GM18868 (cell line): ENCODE results near the gene AMZ1.
"Not testable (repeated sequence)": the region's sequence is repeated elsewhere in the genome, so short reads cannot be mapped to it uniquely, and the experiment has no call there.

Source experiments
- ATAC-seq: cut with Tn5 transposase; IDR thresholded peaks from one replicate; pipeline ENCODE4 v1.9.1; 2021; ENCODE audit warnings: mild to moderate bottlenecking, moderate library complexity; ENCODE audit not compliant: unreplicated experiment

The AMZ1 gene

DNA sequence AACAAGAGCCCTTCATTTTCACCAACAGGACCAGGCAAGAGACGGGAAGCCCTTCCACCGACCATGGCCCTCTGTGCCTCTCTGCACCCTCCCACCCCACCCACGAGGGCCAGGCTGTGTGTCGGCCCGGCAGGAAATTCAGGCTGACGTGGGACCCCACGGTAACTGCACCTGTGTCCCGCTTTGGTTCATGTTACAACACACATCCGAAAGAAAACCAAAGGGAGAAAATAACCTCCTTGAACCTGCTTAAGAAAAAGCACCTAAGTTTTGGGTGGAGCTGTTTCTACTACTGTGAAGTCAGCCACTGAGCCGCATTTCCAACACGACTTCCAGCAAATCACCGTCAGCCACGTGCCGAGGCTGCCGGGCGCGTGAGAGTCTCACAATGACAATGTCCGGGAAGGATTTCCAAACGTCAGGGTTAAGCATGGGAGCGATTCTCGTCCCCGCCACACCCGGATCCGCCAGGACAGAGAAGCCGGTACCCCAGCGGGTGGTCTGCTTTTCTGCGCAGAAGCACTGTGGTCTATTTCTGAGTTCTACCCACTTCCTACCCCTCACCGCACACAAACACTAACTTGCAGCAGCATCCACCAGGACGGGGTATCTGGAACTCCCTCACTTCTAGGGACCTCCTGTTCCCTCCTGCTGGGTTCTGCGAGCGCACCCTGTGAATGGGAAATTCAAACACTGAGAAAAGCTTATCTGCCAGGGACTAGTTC lies 36.6 kb downstream of the AMZ1 start:
- ATAC-seq, result no peak

GRCh38 chr7:2725178-2726105 lies 37.4 kb downstream of the AMZ1 start:
- ATAC-seq, result no peak

DNA sequence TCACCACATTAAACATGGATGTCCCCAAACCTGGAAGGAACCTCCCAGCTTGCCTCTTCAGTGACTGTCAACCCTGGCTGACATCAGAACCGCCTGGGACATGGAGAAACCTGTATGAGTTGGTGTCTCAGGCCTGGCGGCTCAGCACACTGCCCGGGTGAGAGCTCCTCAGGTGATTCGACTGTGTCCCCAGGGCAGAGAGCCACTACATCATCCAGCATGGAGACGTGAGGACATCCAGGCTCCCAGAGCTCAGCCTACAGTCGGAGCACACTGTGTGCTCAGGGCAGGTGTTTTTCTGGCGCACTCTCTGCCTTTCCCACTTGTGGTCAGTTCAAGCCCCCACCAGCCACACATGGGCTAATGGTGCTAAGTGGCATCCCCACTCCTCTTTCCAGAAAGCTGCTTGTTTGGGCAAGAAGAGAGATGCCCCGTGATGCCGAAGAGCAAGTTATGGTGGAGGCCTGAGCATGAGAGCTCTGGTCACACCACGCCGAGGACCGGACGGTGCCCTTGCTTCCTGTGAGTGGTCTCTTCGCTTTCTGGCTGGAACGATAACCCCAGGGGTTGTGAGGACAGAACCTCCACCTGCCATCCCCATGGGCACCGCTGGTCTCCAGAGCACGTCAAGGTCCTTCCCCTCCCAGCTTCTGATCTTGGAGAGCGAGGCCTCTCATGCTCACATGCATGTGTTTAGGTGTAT lies 38.5 kb downstream of the AMZ1 start:
- ATAC-seq, result no peak

GRCh38 chr7:2727206-2727605 lies 39.2 kb downstream of the AMZ1 start:
- not testable (repeated sequence) for ATAC-seq

GRCh38 chr7:2728316-2729030 lies 40.5 kb downstream of the AMZ1 start:
- no peak for ATAC-seq

DNA sequence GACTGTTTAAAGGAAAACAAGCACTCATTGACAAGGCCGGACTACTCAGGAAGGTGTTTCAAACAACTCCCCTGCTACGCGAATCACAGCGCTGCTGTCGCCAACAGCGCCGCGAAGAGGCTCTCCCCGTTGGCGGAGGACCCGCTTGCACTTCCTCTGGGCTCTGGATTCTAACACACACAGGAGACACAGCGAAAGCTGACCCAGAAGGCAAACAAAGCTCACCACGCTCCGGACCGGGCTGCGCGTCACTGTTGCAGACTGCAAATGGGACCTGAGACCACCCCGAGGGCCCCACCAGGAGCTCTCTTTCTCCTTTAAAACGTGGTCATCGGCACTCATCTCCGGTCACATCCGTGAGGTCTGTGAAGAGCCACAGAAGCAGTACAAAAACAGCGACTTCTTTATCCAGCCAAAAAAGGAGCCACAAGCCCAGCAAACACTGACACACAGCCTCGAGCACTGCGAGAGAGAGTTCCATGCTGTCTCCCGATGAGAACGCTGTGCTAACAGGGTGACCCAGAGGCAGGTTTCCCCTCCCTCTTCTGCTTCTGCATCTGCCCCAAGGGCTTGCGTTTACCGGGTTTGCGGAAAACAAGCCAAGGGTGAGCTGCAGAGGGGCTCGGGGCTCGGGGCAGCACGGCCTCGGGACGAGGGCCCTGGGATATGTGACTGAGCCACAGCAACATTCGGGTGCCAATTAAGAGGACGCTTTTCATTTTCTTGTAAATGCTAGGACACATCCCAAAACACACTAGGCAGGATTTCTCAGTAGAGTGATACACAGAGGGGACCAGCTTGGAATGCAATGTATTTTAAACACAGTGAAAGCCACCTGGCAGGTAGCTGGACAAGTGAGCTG lies 41.3 kb downstream of the AMZ1 start:
- no peak for ATAC-seq

DNA sequence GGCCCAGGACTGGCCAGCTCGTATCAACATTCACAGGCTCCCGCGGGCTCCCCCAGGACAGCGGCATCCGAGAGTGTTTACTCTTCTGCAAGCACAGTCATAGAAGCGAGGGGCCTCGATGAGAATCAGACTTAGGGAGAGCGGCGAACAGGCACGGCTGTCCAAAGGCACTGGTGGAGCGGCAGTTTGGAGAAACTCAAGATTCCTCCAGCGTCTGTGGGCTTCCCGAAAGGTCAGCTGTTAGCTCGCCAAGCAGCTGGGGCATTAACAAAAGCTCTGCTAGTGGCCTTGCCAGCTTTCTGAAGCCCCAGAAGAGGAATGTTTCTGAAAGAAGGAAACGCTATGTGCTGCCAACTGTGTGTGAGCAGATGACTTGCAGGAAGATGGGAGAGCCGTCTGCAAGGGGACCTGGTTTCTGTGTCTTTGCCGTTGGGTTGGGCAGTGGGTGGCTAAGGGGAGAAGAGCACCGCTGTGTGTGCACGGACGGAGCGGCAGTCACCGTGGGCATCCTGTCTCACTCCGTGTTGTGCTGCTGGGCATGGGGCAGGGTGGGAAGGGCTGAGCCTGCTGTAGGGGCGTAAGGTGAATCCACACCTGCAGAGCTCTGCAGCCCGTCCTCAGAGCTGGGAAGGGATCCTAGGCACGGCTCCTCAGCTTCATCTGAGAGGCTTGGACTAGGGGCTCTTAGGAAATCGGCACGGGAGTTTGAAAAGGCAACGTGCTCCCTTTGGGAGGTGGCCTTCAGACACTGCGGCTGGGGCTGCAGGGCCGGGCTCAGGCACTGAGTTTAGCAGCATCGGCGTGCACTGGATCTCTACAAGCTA lies 42.1 kb downstream of the AMZ1 start:
- no peak for ATAC-seq

DNA sequence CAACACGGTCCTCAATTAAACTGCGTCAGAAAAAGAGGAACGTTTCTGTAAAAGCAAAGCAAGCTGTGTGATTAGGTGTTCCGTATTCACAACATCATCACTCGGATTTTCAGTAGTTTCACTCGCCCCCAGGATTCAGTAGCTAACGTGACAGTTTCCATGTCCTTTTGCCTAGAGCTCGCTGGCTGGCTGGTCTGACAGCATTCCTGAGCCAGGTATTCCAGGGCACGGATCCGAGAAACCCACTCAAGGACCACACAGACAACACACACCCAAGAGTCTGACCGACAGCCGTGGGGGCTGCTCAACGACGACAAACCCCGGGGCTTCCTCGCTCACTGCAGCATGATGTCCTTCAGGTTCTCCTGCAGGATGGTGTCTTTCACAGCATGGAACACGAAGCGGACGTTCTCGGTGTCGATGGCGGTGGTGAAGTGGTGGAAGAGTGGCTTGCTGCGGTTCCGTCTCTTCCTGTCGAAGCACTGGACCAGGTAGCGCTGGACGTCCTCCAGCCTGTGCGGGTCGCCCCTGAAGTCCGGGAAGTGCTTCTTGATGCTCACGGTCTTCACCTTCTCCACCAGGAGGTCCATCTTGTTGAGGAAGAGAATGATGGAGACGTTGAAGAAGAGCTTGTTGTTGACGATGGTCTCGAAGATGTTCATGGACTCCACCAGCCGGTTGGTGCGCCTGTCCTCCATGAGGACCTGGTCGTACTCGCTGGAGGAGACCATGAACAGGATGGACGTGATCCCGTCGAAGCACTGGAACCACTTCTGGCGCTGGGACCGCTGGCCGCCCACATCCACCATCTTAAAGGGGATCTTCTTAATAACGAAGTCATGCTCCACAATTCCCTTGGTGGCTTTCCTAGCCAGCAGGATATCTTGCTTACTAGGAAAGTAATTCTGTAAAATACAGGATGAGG lies 43.1 kb downstream of the AMZ1 start:
- ATAC-seq, result no peak

DNA sequence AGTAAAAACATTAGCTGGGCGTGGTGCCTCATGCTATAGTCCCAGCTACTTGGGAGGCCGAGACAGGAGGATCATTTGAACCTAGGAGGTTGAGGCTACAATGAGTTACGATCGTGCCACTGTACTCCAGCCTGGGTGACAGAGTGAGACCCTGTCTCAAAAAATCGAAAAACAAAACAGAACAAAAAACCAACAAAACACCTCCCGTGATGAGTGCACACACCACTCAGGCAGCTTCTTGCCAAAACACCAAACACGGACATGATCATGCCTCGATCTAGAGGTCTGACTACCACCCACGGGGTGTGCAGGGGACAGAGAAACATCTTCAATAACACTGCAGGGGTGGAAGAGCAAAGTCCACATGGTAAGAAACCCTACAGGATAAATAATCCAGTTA lies 44.4 kb downstream of the AMZ1 start:
- ATAC-seq, result no peak

DNA sequence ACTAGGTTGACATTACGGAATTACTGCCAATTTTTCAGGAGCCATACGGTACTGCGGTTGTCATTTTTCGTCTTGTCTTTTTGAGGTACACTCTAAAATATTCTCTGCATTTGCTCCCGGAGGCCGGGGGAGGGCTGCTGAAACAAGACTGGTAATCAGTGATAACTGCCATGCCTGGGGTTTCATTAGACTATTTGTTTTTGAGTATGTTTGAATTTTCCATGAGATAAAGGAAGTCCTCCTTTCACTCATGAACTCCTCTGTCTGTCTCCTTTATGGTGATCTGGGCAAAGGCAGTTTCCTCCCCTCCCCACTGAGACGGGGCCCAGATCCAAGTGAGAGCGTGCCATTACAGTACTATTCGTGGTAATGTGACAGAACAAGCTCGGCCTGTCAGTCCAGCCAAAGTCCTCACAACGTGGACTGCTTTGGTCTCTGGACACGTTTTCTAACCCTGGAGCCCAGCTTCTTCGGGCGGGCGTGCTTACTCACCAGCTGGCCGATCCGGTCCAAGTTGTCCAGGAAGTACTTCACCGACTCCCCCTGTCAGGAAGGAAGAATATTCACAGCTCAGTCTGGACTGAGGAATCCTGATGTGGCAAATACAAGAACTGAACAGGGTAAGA lies 45.1 kb downstream of the AMZ1 start:
- ATAC-seq, result no peak

DNA sequence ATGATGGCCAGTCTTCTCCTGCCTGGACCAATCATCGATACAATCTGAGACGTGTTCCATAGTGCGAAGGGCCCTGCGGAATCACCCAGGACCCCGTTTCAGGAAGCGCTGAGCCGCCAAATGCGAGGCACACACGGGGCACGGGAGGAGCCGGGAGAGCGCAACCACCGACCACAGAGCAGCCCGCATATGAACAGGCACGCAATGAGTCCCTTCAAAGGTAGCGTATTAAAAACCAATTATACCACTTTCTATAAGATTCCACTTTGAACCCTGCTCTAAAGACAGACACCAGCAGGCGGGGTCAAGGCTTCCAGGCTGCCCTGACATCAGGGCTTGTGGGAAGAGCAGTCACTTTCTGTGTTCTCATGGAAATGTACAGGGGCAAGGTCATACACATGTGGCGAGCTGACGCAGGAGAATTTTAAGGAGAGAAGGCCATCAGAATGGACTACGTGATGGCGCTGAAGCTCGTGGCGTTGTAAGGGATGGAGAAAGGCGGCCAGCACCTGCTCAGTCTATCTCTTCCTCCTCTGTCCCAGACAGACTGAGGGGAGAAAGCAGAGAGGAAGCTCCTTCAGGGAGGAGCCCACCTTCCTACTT lies 46.2 kb downstream of the AMZ1 start:
- no peak for ATAC-seq

- ATAC-seq, result no peak
Observed at GRCh38 chr7:2734751-2735571, 47.0 kb downstream of the AMZ1 start.

DNA sequence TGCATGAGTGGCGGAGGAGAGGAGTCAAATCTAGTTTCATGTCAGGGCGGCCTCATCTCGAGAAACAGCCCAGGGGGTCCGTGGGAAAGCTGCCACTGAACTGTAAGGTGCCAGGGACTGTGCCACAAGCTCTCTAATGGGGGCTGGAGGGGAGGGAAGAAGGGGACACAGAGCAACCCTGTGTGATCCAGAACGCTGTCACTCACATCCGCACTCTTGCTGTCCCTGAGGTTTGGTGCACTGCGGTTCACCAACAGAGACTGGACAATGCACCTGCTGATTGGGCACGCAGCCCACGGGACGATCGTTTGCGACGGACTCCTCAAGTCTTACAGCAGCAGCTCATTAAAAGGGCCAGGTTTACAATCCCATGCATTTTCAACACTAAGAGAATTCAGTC lies 47.7 kb downstream of the AMZ1 start:
- ATAC-seq, result no peak

DNA sequence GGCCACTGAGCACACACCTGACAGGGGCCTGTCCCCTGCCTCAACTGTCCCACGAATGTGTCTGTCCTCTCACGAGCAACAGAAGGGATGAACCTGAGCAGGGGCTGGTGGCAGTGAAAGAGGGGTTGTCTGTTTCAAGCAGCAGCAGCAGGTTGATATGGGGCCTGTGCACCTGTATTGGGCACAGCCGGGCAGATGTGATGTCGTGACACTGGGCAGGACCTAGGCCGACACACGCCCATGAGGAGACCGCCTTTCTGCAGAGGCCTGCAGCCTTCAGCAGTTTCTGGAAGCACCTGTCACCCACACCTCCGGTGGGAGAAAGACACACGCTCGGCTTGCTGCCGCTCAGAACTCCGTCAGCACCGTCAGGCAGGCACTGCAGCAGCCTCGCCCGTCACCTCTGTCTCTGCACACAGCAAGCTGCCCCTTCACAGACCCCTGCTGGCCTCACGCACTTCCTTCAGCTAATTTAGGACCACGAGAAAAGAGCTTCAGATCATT lies 48.5 kb downstream of the AMZ1 start:
- no peak for ATAC-seq

- ATAC-seq, result not testable (repeated sequence)
Observed at GRCh38 chr7:2737005-2737743, 49.2 kb downstream of the AMZ1 start.
